Liver (tissue), 9 donors: ENCODE results near the gene C1orf216. TPM values are rescaled to one million over a fixed set of nuclear protein-coding genes. Genes with fewer than 3 reads are reported as not detected.

ENCODE experiments used
- DNase-seq: peaks from one replicate; pipeline ENCODE4 v3.0.0-alpha.2; 2017; ENCODE audit warnings: low spot score
- H3K27ac ChIP-seq, 2 donors: one replicate each; pipeline ENCODE4 v1.7.0; 2013; ENCODE audit warnings: inconsistent platforms in 2 of 2, low read length in 2 of 2, control low read depth in 1 of 2, low read depth in 1 of 2, mild to moderate bottlenecking in 1 of 2
- H3K27me3 ChIP-seq, 4 donors: one replicate each; pipeline versions ENCODE4 v1.6.1 to v1.7.0; 2013; ENCODE audit warnings: low read length in 3 of 4, inconsistent platforms in 1 of 4, mild to moderate bottlenecking in 1 of 4, moderate library complexity in 1 of 4; ENCODE audit not compliant: control insufficient read depth in 4 of 4, insufficient read depth in 4 of 4
- H3K36me3 ChIP-seq, 4 donors: one replicate each; pipeline versions ENCODE4 v1.6.1 to v1.7.0; 2013; ENCODE audit warnings: low read length in 3 of 4, mild to moderate bottlenecking in 3 of 4, low read depth in 1 of 4, moderate library complexity in 1 of 4; ENCODE audit not compliant: control insufficient read depth in 4 of 4, insufficient read depth in 3 of 4
- H3K4me1 ChIP-seq, 4 donors: one replicate each; pipeline versions ENCODE4 v1.6.1 to v1.7.0; 2013; ENCODE audit warnings: low read length in 3 of 4, mild to moderate bottlenecking in 3 of 4, moderate library complexity in 1 of 4; ENCODE audit not compliant: control insufficient read depth in 4 of 4, insufficient read depth in 4 of 4
- H3K4me3 ChIP-seq, 3 donors: one replicate each; pipeline versions ENCODE4 v1.6.1 to v1.7.0; 2013; ENCODE audit warnings: low read length in 3 of 3, control low read depth in 1 of 3, low read depth in 1 of 3, mild to moderate bottlenecking in 1 of 3
- H3K9ac ChIP-seq, 2 donors: one replicate each; pipeline ENCODE4 v1.7.0; 2013; ENCODE audit warnings: low read length in 2 of 2, mild to moderate bottlenecking in 2 of 2, moderate library complexity in 2 of 2, control low read depth in 1 of 2, low read depth in 1 of 2
- H3K9me3 ChIP-seq, 4 donors: one replicate each; pipeline versions ENCODE4 v1.6.1 to v1.7.0; 2013; ENCODE audit warnings: low read length in 3 of 4; ENCODE audit not compliant: control insufficient read depth in 4 of 4
- CTCF ChIP-seq: fragments of 150-350 bp; IDR thresholded peaks from 2 replicates; pipeline ENCODE4 v1.5.1; 2017; ENCODE audit warnings: improper control_type of control experiment, low read depth, low read length; ENCODE audit not compliant: missing input control
- EGR1 ChIP-seq, 2 donors: IDR thresholded peaks; 2 replicates each; pipeline ENCODE4 v1.6.1; 2016 to 2018; ENCODE audit warnings: antibody characterized with exemption in 2 of 2, low read depth in 2 of 2
- GABPA ChIP-seq, 2 donors: IDR thresholded peaks in 1 of 2; conservative IDR thresholded peaks in 1 of 2; 2 replicates each; pipeline ENCODE4 v1.6.1; 2016; ENCODE audit warnings: antibody characterized with exemption in 2 of 2, mild to moderate bottlenecking in 1 of 2, moderate library complexity in 1 of 2
- JUND ChIP-seq, 2 donors: IDR thresholded peaks; 2 replicates each; pipeline ENCODE4 v1.6.1; 2016; ENCODE audit warnings: antibody characterized with exemption in 2 of 2
- MAX ChIP-seq: IDR thresholded peaks from 2 replicates; pipeline ENCODE4 v1.6.1; 2016; ENCODE audit warnings: antibody characterized with exemption
- NR2F2 ChIP-seq: IDR thresholded peaks from 2 replicates; pipeline ENCODE4 v1.6.1; 2016; ENCODE audit warnings: antibody characterized with exemption
- RAD21 ChIP-seq, 2 donors: IDR thresholded peaks; 2 replicates each; pipeline ENCODE4 v1.6.1; 2016; ENCODE audit warnings: antibody characterized with exemption in 2 of 2, mild to moderate bottlenecking in 2 of 2
- REST ChIP-seq: IDR thresholded peaks from 2 replicates; pipeline ENCODE4 v1.6.1; 2016; ENCODE audit warnings: antibody characterized with exemption, mild to moderate bottlenecking
- RXRA ChIP-seq, 2 donors: IDR thresholded peaks; 2 replicates each; pipeline ENCODE4 v1.6.1; 2017 to 2018; ENCODE audit warnings: antibody characterized with exemption in 2 of 2, mild to moderate bottlenecking in 1 of 2
- SP1 ChIP-seq: IDR thresholded peaks from 2 replicates; pipeline ENCODE4 v1.6.1; 2018; ENCODE audit warnings: antibody characterized with exemption, mild to moderate bottlenecking
- TAF1 ChIP-seq: conservative IDR thresholded peaks from 2 replicates; pipeline ENCODE4 v1.6.1; 2016; ENCODE audit warnings: antibody characterized with exemption, mild to moderate bottlenecking
- YY1 ChIP-seq: IDR thresholded peaks from 2 replicates; pipeline ENCODE4 v1.6.1; 2016; ENCODE audit warnings: antibody characterized with exemption, mild to moderate bottlenecking
- WGBS: extraction: QIAGEN DNeasy Blood & Tissue Kit; methylation state at CpG from one replicate; pipeline ENCODE4 v1.1.7; 2013; 5-methylcytosine and 5-hydroxymethylcytosine counted together
- polyA plus RNA-seq, 2 donors: library from polyadenylated mRNA; stranded (reverse) in 1 of 2; unstranded in 1 of 2; fragments of 200-250 nt in 1 of 2; fragments of >200 nt in 1 of 2; fragmentation: Nextera tagmentation in 1 of 2; extraction: Ambion mirVana in 1 of 2; gene quantifications; one replicate each; pipeline versions ENCODE4 v1.2.1 to v1.2.3, GENCODE V29; 2013 to 2015
- total RNA-seq, 2 donors: library from RNA; depleted of rRNA; stranded (reverse); fragments of >200 nt; gene quantifications; one replicate each; pipeline ENCODE4 v1.2.3, GENCODE V29; 2014
- donor health status: healthy.
- donor health status: healthy.
- donor health status: healthy.
- donor health status: healthy.
- donor health status: healthy.

The C1orf216 gene
- total RNA-seq: 1 to 10 TPM; 2.9 to 3.2 TPM
- 1 to 10 TPM; 1.2 to 3.4 TPM for polyA plus RNA-seq

- Histone ChIP-seq H3K9me3 (no peaks in the 10 kb centered on the region), H3K27ac (peak within 1 kb of the TSS; percentile 32 to 59), H3K4me1 (peaks cover 0 to 14% (median 8%) of the 10 kb centered on the region in 4 donors), H3K36me3 (no peaks in the 10 kb centered on the region), H3K4me3 (peak within 1 kb of the TSS; percentile 64 to 89 (median 81)), H3K9ac (peak within 1 kb of the TSS; percentile 81 to 84), H3K27me3 (no peaks in the 10 kb centered on the region)
- no peak for TF ChIP-seq NR2F2
- peak; percentile 57 for TF ChIP-seq YY1
- WGBS: 2% methylated on average over 76 of the region's 76 CpGs
- peak; percentile 44 for DNase-seq
Measured at GRCh38 chr1:35718492-35719336, at the start of gene C1orf216. Gene C1orf216, minus strand, starts transcription at chr1:35718884. Its CDS starts 2,563 bp downstream, at chr1:35716321.

- H3K4me3 ChIP-seq: no peak overlapping the region
- no peaks in the 10 kb centered on the region for H3K9me3 ChIP-seq
- no peak overlapping the region for H3K9ac ChIP-seq
- H3K4me1 ChIP-seq: peaks cover 0 to 6% (median 4%) of the 10 kb centered on the region in 4 donors
- DNase-seq: no peak
- no peaks in the 10 kb centered on the region for H3K27me3 ChIP-seq
- 95% methylated on average over 3 of the region's 3 CpGs for WGBS
- TF ChIP-seq GABPA (IDR thresholded peaks at IDR 0.05 in 1 of 2, conservative IDR thresholded peaks at IDR 0.05 in 1 of 2) (no peak), NR2F2 (no peak), TAF1 (no peak), REST (no peak), YY1 (no peak), CTCF (no peak), SP1 (no peak), EGR1 (IDR thresholded peaks at IDR 0.05; ENCODE audit: low read depth in 2 of 2) (no peak), RXRA (IDR thresholded peaks at IDR 0.05) (no peak), RAD21 (IDR thresholded peaks at IDR 0.05) (no peak), JUND (IDR thresholded peaks at IDR 0.05) (no peak), MAX (no peak)
- no peaks in the 10 kb centered on the region for H3K36me3 ChIP-seq
- H3K27ac ChIP-seq: no peak overlapping the region
Measured at GRCh38 chr1:35764283-35764682, 45.6 kb upstream of the C1orf216 start.
